ENCODE results near the gene FBXL15.

FBXL15 gene

GRCh38 chr10:102398172-102399020 is 22.2 kb upstream of the FBXL15 start:
- no peak for DNase-seq

- peak; percentile 80 for DNase-seq
Measured at GRCh38 chr10:102399217-102400021, 21.2 kb upstream of the FBXL15 start.

DNA sequence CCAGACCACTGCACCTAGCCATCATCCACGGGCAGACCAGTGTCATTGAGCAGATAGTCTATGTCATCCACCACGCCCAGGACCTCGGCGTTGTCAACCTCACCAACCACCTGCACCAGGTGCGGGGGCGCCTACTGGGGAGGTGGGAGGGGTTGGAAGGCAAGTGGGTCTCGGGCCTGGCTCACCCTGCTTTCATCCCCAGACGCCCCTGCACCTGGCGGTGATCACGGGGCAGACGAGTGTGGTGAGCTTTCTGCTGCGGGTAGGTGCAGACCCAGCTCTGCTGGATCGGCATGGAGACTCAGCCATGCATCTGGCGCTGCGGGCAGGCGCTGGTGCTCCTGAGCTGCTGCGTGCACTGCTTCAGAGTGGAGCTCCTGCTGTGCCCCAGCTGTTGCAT is 20.6 kb upstream of the FBXL15 start:
- no peak for DNase-seq

DNA sequence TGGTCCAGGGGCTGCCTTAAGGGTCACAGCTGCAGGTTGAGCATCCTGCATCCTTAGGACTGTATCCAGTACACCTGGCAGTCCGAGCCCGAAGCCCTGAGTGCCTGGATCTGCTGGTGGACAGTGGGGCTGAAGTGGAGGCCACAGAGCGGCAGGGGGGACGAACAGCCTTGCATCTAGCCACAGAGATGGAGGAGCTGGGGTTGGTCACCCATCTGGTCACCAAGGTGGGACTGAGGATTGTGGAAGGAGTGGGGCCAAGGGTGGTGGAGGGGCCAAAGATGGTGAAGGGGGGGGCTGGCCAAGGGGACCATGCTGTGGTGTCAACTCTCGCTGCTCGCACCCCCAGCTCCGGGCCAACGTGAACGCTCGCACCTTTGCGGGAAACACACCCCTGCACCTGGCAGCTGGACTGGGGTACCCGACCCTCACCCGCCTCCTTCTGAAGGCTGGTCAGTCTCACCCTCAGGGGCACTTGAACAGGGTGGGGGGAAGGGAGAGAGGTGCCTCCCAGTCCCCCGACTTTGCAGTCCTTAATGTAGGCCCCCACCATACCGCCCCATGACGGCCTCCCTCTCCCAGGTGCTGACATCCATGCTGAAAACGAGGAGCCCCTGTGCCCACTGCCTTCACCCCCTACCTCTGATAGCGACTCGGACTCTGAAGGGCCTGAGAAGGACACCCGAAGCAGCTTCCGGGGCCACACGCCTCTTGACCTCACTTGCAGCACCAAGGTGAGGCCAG is 19.9 kb upstream of the FBXL15 start:
- DNase-seq = no peak

DNA sequence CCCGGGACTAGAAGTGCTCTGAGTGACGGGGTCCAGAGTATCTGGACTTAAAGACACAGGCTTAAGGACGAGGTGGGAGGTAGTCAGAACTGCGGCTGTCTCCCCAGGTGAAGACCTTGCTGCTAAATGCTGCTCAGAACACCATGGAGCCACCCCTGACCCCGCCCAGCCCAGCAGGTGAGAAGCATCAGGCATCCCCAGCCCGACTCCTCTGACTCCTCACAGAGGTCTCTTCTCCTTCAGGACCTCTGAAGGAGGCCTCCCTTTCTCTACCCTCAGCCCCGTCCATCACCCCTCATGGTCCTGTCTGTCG is 19.3 kb upstream of the FBXL15 start:
- DNase-seq = no peak

DNA sequence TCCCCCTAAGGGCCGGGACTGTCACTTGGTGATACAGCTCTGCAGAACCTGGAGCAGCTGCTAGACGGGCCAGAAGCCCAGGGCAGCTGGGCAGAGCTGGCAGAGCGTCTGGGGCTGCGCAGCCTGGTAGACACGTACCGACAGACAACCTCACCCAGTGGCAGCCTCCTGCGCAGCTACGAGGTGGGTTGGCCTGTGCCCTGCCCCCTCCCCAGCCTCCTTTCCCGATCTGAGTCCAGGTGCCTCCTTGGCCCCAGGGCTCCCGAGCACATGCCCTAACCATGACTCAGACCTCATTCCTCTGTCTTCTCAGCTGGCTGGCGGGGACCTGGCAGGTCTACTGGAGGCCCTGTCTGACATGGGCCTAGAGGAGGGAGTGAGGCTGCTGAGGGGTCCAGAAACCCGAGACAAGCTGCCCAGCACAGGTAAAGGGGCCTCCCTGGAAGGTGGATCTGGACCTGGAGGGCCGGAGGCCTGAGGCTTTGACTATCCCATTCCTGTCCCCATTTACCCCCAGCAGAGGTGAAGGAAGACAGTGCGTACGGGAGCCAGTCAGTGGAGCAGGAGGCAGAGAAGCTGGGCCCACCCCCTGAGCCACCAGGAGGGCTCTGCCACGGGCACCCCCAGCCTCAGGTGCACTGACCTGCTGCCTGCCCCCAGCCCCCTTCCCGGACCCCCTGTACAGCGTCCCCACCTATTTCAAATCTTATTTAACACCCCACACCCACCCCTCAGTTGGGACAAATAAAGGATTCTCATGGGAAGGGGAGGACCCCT is 18.7 kb upstream of the FBXL15 start:
- DNase-seq = peak; percentile 23

DNA sequence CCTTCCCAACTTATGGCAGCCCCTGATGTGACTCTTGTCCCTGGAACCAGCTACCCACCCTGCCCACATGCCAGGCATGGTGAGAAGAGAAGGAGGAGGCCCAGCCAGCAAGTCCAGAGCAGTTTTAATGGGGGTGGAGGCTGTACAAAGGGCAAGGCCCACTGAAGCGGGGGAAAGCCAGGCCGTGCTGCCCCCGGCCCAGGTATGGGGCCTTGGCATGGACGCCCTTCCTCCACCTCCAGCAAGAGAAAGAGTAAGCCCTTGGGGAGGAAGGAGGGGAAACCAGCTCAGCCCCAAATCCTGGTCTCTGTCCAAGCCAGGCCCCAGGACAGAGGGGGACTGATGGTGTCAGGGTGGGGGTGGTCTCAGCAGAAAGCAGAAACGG is 18.1 kb upstream of the FBXL15 start:
- no peak for DNase-seq

- DNase-seq = no peak
Measured at GRCh38 chr10:102403115-102403514, 17.5 kb upstream of the FBXL15 start.

- DNase-seq = no peak
Measured at GRCh38 chr10:102404361-102405107, 16.1 kb upstream of the FBXL15 start.

- DNase-seq = no peak
Measured at GRCh38 chr10:102405108-102405571, 15.5 kb upstream of the FBXL15 start.

GRCh38 chr10:102405632-102406031 is 15.0 kb upstream of the FBXL15 start:
- DNase-seq = no peak

- DNase-seq = no peak
Measured at GRCh38 chr10:102406815-102407214, 13.8 kb upstream of the FBXL15 start.

DNA sequence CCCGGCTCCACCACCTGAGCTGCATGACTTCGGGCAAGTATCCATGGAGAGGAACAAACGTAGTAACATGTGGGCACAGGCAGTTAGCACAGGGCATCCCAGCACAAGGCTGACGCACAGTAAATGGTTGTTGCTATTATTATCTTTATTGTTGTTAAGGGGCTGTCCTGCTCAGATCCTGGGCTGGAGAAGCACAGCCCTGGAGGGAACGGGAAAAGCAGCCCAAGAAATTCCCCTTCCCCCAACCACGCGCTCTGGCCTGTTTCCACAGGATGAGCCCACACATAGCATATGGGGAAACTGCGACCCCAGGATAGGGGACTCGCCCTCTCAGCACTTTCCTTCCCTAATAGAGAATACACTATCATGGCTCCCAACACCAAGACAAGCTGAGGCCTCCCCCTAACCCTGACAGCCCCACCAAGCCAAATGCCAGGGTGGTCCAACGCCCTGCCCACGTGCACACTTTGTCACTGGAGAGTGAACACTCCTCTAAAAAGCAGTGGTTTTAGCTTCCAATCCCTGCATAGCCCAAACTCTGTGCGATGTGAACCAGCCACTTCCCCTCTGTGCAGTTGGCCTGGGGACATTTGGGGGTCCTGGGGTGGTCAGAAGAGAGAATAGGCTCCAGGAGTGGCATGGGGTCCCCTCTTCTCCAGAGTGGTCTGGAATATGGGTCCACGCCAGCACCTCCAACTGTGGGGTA is 13.1 kb upstream of the FBXL15 start:
- DNase-seq = no peak

- DNase-seq = no peak
Measured at GRCh38 chr10:102408131-102408727, 12.4 kb upstream of the FBXL15 start.

- DNase-seq = peak; percentile 45
Measured at GRCh38 chr10:102408728-102409603, 11.7 kb upstream of the FBXL15 start.

DNA sequence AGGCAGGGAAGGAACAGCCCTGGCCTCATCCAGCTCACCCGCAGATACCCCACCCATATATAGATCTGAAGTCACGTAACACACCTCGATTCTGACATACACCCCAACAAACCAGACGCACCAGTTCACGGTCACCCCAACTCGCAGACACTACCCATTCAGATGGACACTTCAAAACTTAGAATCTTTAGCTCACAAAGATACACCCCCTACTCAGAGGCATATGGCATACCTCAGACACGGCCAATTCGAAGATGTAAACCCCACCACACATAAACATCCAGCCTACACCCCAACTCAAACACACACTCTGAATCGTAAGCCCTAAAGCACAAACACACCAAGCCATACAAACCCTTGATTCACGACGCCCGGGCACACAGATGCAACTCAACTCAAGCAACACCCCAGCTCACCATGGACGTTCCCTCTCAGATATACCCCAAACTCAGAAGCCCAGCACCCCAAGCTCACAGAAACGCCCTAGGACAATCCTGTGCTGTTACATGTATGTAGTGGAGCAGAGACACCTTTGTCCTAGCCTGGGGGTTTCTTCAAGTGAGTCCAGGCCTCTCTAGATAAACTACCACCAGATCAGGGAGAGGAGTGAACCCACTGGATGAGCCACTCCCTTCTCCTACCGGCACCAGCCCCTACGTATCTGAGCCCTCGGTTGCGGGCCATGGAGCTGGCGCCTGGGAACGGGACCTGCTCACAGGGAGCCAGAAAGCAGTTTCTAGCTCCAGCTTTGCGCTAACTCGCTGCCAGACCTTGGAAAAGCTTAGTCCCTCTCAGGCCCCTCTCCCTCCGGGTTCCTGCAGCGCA is 10.8 kb upstream of the FBXL15 start:
- DNase-seq = no peak

- peak; percentile 36 for DNase-seq
Measured at GRCh38 chr10:102410429-102411073, 10.1 kb upstream of the FBXL15 start.

Measured in fibroblast of skin of right quadriceps (primary cell).